Activated CD4-positive, alpha-beta T cell treated with anti-CD3 and anti-CD28 coated beads, Interleukin-2, Interleukin-4, amounts not matched to agents 100 ng/mL and 50 ng/mL, durations not matched to agents 16 hours and 8 hours (primary cell): ENCODE data around the gene FXYD3.

Experiments used
- DNase-seq: peaks from one replicate; pipeline ENCODE4 v3.0.0-alpha.2; 2020; ENCODE audit warnings: low spot score

FXYD3 gene

DNA sequence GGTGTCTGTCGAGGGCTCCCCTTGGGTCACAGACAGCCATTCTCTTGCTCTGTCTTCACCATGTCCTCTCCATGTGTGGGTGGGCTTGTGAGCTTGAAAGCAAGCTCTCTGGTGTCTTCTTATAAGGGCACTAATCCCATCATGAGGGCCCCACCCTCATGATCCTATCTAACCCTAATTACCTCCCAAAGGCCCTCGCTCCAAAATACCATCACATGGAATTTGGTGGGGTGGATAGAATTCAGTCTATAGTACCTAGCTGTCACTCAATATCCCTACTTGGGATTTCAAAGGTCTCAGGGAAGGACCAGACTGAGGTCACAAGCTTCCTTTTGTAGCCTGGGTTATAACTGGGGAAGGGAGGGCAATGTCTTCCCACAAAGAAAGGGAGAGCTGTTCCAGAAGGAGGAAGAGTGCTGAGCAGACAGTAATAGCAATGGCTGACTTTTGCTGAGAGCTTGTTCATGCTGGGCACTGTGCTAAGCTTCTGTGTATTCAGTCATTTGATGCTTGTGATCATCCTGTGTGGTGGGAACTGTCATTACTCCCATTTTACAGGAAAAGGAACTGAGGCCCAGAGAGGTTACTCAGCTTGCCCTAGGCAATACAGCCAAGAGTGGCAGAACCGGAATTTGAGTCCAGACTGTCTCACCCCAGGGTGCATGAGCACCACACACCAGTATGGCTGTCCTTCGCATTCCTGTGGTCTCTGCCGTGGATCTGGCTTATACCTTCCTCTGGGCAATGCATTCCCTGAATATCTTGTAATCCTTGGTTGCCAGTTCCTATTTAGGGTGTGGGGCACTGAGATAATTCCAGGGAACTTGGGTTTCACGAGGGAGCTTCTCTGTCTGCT, 47.1 kb downstream of the FXYD3 start:
- DNase-seq, result no peak

DNA sequence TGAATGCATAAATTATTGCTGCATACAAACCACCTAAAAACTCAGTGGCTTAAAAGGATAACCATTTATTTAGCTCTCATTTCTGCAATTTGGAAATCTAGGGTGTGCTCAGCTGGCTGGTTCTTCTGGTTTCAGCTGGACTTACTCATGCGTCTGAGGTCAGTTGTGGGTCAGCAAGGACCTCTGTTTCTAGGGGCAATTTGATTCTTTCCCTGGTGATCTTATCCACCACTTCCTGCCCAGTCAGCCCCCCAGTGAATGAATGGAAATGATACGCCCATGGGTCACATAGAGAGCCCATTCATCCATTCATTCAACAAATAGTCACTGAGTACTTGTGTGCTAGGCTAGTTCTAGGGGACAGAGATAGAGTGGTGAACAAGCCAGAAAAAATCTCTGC, 48.8 kb downstream of the FXYD3 start:
- no peak for DNase-seq

DNA sequence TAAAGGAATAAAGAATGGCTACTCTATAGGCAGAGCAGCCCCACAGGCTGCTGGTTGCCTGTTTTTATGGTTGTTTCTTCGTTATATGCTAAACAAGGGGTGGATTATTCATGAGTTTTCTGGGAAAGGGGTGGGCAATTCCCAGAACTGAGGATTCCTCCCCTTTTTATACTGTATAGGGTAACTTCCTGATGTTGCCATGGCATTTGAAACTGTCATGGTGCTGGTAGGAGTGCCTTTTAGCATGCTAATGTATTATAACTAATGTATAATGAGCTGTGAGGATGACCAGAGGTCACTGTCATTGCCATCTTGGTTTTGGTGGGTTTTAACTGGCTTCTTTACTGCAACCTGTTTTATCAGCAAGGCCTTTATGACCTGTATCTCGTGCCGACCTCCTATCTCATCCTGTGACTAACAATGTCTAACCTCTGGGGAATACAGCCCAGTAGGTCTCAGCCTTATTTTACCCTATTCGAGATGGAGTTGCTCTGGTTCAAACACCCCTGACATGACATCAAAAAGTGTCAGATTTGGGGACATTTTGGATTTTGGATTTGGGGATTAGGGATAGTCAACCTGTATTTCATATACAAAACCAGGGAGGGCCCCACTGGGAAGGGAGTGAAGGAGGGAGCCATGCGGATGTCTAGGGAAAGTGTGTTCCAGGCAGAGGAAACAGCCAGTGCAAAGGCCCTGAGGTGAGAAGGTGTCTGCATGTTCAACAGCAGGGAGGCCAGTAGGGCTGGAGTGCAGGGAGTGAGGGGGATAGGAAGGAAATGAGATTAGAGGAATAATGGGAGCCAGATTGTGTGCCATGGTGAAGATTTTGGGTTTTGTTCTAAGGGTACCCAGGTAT, 49.8 kb downstream of the FXYD3 start:
- no peak for DNase-seq

DNA sequence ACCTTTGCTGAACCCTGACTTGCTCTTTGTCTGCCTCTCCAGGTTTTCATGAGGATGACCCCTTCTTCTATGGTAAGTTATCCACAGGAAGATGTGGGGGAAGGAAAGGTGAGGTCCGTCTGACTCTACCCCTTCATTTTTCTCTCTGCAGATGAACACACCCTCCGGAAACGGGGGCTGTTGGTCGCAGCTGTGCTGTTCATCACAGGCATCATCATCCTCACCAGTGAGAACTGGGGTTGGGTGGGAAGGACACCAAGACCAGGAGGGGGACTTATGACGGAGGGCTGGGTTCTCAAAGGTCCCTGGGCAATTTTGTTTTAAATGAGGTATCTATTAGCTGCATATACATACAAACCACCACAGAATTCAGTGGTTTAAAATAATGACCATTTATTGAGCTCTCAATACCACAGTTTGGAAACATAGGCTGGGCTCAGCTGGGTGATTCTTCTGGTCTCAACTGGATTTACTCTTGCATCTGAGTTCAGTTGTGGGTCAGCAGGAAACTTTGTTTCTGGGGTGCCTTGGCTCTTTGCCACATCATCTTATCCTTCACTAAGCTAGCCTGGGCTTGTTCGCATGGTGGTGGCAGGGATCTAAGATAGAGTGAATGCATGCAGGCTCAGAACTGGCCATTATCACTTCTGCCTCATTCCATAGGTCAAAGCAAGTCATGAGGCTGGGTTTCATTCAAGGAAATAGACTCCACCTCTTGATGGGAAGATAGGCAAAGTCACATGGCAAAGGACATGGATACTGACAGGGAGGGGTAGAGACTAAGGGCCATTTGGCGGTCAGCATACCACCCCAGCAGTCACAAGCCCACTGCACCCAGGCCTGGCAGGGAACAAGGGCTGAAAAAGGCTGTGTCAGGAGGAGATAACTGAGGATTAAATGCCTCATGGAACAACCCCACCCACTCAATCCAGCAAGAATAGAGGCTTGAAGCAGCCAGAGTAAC, 50.8 kb downstream of the FXYD3 start:
- no peak for DNase-seq

DNA sequence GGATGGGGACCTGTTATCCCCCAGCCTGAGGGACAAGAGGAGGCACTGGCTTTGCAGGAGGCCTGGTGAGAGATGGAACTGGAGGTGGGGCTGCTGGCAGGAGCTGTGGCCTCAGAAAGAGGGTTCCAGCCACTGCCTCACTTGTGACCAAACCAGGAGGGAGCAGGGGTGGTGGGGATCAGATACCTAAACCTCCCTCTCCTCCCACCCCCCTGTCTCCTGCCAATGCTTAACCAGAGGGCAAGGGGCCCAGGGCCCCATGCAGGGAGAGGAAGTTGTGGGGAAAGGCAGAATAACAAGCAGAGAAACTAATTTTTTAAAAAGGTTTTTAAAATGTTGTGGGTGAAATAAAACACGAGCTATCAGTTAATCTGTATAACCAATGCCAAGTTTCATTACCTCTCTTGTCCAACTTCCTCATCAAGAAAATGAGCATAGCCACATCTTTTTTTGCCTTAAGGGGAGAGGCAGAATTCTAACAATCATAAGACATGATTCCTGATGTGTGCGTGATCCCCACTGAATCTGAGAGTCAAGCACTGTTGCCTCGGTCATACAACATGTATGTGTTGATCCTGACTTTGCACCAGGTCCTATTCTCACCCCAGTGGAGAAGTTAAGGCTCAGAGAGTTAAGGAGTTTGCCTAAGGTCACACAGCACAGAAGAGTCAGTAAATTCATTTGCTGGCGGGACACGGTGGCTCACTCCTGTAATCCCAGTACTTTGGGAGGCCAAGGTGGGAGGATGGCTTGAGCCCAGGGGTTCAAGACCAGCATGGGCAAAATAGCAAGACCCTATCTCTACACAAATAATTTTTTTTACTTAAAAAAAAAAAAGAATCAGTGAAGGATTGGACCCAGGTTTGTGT, 51.9 kb downstream of the FXYD3 start:
- no peak for DNase-seq

DNA sequence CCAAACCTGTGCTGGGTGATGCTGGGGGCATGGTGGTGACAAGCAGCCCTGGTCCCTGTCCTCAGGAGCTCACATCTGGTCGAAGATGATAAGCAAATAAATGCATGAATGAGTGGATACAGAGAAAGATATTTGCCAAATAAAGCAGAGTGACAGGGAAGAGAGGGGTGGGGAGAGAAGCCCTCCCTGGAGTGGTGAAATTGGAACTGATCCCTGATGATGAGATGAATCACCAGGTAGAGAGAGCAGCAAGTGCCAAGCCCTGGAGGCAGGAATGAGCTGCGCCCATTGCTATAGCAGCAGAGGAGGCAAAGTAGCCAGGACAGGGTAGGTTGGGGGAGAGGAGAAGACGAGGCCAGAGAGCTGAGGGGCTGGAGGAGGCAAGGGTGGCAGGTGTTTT, 52.6 kb downstream of the FXYD3 start:
- DNase-seq, result no peak

DNA sequence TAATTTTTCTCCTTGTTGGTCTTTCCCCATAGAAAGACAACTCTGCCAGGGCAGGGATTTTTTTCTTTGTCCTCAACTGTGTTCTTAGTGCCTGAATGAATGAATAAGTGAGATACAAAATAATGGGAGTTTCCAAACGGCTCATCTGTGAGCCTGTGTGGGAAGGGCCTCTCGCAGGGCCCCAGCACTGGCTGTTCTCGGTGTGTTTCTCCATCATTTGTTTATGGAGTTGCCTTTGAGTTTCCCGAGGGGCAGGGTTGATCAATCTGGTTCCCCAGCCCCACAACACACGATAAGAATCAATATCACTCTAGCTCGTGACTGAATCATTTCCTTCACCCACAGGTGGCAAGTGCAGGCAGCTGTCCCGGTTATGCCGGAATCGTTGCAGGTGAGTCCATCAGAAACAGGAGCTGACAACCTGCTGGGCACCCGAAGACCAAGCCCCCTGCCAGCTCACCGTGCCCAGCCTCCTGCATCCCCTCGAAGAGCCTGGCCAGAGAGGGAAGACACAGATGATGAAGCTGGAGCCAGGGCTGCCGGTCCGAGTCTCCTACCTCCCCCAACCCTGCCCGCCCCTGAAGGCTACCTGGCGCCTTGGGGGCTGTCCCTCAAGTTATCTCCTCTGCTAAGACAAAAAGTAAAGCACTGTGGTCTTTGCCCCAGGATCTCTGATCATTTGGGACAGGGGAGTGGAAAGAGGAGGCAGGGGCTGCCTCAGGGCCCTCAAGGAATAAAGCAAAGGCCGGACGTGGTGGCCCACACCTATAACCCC, 53.8 kb downstream of the FXYD3 start:
- DNase-seq, result no peak

DNA sequence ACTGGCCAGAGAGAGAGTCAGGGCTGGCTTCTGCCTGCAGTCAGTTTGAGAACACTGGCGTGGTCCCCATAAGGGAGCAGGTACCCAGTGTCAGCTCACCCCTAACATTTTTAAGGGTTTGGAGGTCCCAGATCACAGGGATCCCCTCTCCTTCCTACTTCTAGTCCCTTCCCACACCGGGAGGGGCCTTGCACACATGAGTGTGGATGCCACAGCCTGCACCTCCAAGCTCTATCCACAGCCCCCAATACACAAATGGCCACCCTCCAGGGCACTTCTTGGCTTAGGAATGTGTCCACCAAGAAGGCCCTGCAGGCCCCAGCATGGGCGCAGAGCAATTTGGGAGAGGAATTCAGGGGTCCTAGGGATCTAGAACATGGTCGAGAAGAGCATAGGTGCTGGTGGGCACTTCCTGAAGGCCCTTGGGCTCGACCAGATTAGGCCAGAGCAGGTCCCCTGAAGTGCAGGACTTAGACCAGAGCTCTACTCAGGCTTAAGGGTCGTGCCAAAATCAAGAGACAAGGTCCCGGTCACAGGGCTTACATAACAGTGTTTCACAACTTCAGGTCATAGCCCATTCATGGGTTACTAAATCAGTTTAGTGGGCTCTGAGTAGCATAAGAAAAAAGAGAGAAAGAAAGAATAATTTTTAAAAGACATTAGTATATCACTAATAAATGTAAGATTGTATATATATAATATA, 54.9 kb downstream of the FXYD3 start:
- DNase-seq, result no peak

DNA sequence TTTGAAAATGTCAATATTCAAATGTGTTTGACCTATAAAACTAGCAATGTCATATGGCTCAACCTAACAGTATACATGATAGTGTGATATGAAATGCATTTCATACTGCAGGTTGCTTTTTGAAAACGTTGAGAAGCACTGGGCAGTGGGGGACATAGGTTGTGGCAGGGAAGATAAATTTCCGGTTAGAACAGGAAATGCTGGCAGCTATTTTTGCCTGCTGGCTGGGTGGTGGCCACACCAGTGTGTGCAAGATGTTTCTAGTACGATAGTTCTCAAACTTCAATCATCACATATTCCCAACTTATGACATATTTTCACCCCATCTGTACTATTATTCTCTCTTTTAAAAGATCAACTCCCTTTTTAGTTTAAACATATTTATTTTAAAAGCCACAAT, 56.1 kb downstream of the FXYD3 start:
- DNase-seq, result no peak
